Lower leg skin (tissue), 4 donors: ENCODE results near the gene GFOD2. TPM values are rescaled to one million over a fixed set of nuclear protein-coding genes. Genes with fewer than 3 reads are reported as not detected.

Experiments
- DNase-seq, 2 donors: peaks; one replicate each; pipeline ENCODE4 v3.0.0-alpha.2; 2019; ENCODE audit warnings: low spot score in 2 of 2
- H3K4me3 ChIP-seq: fragments of 200-600 bp; sonication (generic); 2 replicates; pipeline ENCODE4 v1.5.1; 2017; ENCODE audit warnings: mild to moderate bottlenecking, low read depth; ENCODE audit not compliant: poor library complexity, severe bottlenecking
- POLR2A ChIP-seq, 2 donors: fragments of 450-650 bp; IDR thresholded peaks; one replicate each; pipeline ENCODE4 v1.6.1; 2016 to 2017; ENCODE audit warnings: antibody characterized with exemption in 2 of 2, mild to moderate bottlenecking in 1 of 2, moderate library complexity in 1 of 2
- WGBS, 2 donors: methylation state at CpG; one replicate each; pipeline ENCODE4 v1.1.5; 2018; 5-methylcytosine and 5-hydroxymethylcytosine counted together
- intact Hi-C: fragments of 100-400 bp; cut with DNase I; formaldehyde crosslinking; loops from one replicate; pipeline ENCODE4 v1.15.0; 2023; ENCODE audit warnings: low total_unique reads
- total RNA-seq, 4 donors: library from RNA; depleted of rRNA; stranded (reverse); fragments of >200 nt; gene quantifications; one replicate each; pipeline ENCODE4 v1.1.0, GENCODE V29; 2016
- TF ChIP-seq, protein P1 (sequence below), 3 donors: fragments of 450-650 bp; IDR thresholded peaks; one replicate each; pipeline ENCODE4 v1.5.1; 2016; ENCODE audit warnings: antibody characterized with exemption in 3 of 3, mild to moderate bottlenecking in 3 of 3, moderate library complexity in 2 of 3

Gene GFOD2
- total RNA-seq, 4 donors from 2014 or later, result 31.7 to 41.4 (median 33.5) TPM

DNA sequence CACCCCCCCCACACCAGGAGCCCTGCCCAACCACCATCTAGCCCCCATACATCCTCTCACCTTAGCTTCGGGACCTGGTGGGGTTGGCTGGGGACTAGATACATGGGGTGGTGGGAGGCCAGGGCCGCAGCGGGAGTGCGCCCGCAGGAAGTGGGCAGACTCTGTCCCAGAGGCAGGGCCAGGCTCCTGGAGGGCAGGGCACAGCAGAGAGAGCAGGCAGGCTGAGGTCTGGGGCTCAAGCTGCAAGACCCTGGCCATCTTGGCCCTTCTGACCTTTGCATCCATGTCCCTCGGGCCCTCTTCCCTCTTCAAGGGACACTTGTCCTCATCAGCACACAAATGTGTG is 55.3 kb downstream of the GFOD2 start:
- intact Hi-C loops, result no loop called here
- TF ChIP-seq POLR2A (IDR thresholded peaks at IDR 0.05), result no peak
- TF ChIP-seq, protein P1, sequence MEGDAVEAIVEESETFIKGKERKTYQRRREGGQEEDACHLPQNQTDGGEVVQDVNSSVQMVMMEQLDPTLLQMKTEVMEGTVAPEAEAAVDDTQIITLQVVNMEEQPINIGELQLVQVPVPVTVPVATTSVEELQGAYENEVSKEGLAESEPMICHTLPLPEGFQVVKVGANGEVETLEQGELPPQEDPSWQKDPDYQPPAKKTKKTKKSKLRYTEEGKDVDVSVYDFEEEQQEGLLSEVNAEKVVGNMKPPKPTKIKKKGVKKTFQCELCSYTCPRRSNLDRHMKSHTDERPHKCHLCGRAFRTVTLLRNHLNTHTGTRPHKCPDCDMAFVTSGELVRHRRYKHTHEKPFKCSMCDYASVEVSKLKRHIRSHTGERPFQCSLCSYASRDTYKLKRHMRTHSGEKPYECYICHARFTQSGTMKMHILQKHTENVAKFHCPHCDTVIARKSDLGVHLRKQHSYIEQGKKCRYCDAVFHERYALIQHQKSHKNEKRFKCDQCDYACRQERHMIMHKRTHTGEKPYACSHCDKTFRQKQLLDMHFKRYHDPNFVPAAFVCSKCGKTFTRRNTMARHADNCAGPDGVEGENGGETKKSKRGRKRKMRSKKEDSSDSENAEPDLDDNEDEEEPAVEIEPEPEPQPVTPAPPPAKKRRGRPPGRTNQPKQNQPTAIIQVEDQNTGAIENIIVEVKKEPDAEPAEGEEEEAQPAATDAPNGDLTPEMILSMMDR (IDR thresholded peaks at IDR 0.05), result no peak
- 93 to 96% methylated on average over 5 to 6 of the region's 6 CpGs for WGBS, 2 donors
- no peak overlapping the region for H3K4me3 ChIP-seq
- no peak for DNase-seq

DNA sequence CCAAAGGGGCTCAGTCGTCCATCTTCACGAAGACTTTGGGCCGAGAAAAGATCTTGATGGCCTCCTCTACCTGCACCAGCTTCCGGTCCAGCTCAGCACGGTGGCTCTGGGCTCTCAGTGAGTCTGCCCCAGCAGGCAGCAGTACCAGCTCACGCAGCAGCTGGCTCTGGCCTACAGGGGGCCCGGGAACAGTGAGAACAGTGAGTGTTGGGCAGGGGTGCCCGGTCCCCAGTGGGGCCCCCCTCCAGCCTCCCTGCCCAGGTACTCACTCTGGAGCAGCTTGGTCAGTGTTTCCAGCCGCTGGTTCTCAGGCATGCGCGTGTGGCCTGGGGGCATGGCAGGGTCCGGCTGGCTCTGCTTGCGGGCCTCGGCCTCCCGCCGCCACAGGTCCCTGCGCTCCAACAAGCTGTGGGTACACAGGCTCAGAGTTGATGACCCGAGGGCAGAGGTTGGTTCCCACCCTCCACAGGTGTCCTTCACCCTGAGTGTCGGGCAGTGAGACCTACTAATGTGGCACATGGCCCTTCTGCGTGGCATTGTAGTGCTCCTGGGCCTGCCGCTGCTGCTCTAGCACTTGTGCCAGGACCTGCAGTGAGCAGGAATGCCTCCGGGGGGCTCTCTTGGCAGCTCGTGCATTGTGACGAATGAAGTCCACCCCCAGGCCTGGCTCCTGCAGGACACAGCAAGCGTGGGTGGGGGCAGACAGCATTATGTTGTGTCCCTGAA is 55.8 kb downstream of the GFOD2 start:
- DNase-seq, result no peak

DNA sequence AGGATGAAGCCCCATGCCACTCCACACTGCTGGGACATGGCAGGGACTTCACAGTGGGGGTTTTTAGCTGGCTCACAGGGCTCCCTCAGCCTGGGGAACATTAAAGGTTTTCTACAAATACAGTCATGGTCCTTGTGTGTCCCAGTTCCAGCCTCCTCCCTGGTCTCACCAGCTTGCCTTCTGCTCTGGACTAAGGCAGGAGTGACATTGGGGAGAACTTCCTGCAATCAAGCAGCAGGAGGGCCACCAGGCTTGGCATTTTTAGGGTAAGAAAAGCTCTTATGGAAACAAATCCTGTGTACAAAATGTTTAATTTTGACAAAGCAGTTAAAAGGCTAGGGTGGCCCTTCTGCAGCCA is 56.5 kb downstream of the GFOD2 start:
- no peak for DNase-seq
- intact Hi-C loops, result no loop called here
- H3K4me3 ChIP-seq, result no peak overlapping the region
- no peak for TF ChIP-seq POLR2A (IDR thresholded peaks at IDR 0.05)
- TF ChIP-seq, protein P1 (IDR thresholded peaks at IDR 0.05), result no peak

More for the DNA sequence above, 55.8 kb downstream of the GFOD2 start:
- no peak for TF ChIP-seq POLR2A (IDR thresholded peaks at IDR 0.05)
- TF ChIP-seq, protein P1 (IDR thresholded peaks at IDR 0.05), result no peak
- no peak overlapping the region for H3K4me3 ChIP-seq
- intact Hi-C loops, result no loop called here
- 79 to 82% methylated on average over 16 to 22 of the region's 25 CpGs for WGBS, 2 donors

DNA sequence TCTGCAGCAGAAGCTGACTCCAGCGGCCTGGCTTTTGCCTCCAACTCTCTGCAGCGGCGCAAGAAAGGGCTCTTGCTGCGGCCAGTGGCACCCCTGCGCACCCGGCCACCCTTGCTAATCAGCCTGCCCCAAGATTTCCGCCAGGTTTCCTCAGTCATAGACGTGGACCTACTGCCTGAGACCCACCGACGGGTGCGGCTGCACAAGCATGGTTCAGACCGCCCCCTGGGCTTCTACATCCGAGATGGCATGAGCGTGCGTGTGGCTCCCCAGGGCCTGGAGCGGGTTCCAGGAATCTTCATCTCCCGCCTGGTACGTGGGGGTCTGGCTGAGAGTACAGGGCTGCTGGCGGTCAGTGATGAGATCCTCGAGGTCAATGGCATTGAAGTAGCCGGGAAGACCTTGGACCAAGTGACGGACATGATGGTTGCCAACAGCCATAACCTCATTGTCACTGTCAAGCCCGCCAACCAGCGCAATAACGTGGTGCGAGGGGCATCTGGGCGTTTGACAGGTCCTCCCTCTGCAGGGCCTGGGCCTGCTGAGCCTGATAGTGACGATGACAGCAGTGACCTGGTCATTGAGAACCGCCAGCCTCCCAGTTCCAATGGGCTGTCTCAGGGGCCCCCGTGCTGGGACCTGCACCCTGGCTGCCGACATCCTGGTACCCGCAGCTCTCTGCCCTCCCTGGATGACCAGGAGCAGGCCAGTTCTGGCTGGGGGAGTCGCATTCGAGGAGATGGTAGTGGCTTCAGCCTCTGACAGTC is 57.0 kb downstream of the GFOD2 start:
- TF ChIP-seq, protein P1 (IDR thresholded peaks at IDR 0.05), result no peak
- TF ChIP-seq POLR2A (IDR thresholded peaks at IDR 0.05), result no peak
- DNase-seq, result no peak
- intact Hi-C loops, result no loop called here
- no peak overlapping the region for H3K4me3 ChIP-seq
- 93 to 94% methylated on average over 24 to 34 of the region's 34 CpGs for WGBS, 2 donors

DNA sequence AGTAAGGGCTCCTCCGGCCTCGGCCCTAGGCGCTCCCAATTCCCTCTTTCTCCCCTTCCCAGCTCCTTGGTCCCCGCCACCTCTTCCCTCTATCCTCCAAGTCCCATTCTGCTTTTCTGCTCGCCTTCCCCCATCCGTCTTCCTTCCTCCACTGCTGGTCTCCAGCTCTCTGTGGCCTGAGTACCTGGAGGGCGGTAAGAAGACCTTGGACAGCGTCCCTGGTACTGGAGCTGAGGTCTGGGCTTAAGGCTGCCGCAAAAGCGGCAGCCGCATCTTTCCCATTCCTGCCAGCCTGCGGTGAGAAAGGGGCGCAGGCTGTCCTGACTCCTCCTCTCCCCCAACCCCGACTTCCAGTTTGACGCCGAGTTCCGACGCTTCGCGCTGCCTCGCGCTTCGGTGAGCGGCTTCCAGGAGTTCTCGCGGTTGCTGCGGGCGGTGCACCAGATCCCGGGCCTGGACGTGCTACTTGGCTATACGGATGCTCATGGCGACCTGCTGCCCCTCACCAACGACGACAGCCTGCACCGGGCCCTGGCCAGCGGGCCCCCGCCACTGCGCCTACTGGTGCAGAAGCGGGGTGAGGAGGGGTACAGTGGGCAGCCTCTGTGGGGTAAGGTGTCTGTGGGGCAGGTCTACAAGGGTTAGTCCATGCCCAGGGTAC is 57.9 kb downstream of the GFOD2 start:
- no peak for DNase-seq
- WGBS, 2 donors, result 1 to 17% methylated on average over 14 to 39 of the region's 39 CpGs
- no peak for TF ChIP-seq POLR2A (IDR thresholded peaks at IDR 0.05)
- TF ChIP-seq, protein P1 (IDR thresholded peaks at IDR 0.05), result no peak
- intact Hi-C loops, result no loop called here
- no peak overlapping the region for H3K4me3 ChIP-seq
